Astrocyte of the spinal cord (primary cell): ENCODE data around the gene FAAP20.

Source experiments
- DNase-seq: peaks from one replicate; pipeline ENCODE4 v3.0.0; 2011; ENCODE audit warnings: low read depth, low spot score
- H3K4me3 ChIP-seq: 2 replicates; pipeline ENCODE4 v1.5.1; 2011; ENCODE audit warnings: low read depth, mild to moderate bottlenecking, low read length, moderate library complexity
- in situ Hi-C: cut with HindIII; loops from 2 replicates; pipeline ENCODE4 v1.10.0; 2017; ENCODE audit warnings: low sequenced_read_pairs
- TF ChIP-seq, protein P1 (sequence below): IDR thresholded peaks from 2 replicates; pipeline ENCODE4 v1.5.1; 2012; ENCODE audit warnings: low read depth, mild to moderate bottlenecking, low read length, inconsistent platforms

FAAP20 gene

DNA sequence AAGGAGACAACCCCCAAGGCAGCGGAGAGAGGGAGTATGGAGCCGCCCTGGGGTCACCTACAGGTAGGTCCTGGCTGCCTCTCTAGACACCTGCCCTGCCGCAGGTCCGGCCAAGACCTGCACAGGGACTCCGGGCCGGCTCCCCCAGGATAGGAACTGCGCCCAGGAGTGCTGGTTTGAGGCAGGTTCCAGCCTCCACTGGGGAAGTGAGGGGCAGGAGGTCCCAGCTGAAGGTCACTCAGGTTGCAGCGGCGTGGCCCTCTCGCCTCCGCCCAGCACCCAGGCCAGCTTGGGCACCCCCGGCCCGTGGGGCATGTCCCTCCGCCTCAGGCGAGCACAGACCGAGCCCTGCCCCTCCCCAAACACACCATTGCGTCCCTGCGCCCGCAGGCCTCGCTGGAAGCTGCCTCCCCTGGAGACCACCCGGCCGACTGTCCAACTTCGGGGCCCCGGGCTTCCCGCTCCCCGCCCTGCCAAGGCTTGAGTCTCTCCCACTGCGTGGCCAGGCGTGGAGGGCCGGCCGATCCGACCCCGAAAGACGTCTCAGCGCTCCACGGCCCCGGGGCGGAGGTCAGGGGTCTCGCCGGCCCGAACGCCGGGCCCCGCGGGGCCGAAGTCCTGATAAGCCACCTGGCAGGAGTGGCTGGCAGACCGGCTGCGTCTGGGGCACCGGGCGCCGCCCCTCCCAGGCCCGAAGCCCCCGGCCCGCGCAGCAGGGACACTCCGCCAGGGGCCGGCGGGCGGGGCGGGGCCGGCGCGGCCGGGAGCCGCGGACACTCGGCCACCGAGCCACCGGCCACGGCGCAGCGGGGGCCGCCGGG is 32.2 kb upstream of the FAAP20 start:
- in situ Hi-C loops: no loop called here
- H3K4me3 ChIP-seq: peak overlapping the region; percentile 52
- no peak for DNase-seq
- TF ChIP-seq, protein P1, sequence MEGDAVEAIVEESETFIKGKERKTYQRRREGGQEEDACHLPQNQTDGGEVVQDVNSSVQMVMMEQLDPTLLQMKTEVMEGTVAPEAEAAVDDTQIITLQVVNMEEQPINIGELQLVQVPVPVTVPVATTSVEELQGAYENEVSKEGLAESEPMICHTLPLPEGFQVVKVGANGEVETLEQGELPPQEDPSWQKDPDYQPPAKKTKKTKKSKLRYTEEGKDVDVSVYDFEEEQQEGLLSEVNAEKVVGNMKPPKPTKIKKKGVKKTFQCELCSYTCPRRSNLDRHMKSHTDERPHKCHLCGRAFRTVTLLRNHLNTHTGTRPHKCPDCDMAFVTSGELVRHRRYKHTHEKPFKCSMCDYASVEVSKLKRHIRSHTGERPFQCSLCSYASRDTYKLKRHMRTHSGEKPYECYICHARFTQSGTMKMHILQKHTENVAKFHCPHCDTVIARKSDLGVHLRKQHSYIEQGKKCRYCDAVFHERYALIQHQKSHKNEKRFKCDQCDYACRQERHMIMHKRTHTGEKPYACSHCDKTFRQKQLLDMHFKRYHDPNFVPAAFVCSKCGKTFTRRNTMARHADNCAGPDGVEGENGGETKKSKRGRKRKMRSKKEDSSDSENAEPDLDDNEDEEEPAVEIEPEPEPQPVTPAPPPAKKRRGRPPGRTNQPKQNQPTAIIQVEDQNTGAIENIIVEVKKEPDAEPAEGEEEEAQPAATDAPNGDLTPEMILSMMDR: no peak

DNA sequence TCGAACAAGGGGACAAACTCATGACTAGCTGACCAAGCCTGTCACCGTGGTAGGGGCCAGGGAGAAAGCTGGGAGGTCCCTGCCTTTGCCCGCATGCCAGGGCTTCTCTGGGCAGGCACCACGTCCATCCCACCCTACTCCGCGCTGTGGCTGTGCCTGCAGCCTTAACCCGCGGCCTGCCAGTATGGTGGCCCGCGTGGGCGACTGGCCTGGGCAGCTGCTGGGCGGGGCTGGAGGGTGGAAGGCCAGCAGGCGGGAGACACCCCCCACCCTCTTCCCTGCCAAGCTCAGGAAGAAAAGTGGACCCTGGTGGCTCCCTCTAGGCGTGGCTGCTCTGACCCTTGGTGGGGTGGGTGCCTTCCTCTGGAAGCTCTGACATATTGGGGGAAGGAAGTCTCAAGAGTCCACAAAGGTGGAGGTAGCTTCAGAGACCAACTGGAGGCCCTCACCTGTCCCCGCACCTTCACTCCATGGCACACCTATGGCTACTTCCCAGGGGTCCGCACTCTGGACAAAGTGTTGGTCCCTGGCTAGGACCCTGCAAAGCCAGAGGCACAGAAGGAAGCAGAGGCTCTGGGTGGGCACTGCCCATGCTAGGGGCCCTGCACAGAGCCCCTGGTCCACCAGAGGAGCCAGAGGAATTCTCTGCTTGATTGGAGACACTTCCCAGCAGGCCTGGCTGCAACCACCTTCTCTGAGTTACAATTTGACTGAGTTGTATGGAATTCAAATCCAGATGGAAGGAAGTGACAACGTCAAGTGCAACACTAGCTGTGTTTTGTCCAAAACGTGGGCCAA is 30.3 kb upstream of the FAAP20 start:
- H3K4me3 ChIP-seq: no peak overlapping the region
- DNase-seq: no peak
- in situ Hi-C loops: no loop called here
- TF ChIP-seq, protein P1: no peak

DNA sequence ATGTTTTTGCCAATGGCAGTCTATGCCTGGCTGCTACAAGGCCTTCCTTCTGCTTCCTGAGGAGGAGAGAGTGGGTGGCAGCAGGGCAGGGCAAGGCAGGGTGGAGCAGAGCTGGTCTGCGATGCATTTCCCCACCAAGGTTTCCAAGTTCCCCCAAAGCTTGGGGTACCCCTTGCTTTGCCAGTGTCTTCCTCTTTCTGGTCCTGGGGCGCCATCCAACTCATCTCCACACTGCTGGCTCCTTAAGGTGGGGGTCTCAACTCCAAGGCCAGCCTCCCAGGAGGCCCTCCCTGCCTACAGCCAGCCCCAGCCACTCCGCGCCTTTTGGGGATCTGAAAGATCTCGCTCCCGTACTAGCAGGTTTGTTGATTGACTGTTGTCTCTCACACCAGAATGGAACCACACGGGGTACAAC is 29.6 kb upstream of the FAAP20 start:
- H3K4me3 ChIP-seq: no peak overlapping the region
- TF ChIP-seq, protein P1: no peak
- no peak for DNase-seq
- in situ Hi-C loops: no loop called here

DNA sequence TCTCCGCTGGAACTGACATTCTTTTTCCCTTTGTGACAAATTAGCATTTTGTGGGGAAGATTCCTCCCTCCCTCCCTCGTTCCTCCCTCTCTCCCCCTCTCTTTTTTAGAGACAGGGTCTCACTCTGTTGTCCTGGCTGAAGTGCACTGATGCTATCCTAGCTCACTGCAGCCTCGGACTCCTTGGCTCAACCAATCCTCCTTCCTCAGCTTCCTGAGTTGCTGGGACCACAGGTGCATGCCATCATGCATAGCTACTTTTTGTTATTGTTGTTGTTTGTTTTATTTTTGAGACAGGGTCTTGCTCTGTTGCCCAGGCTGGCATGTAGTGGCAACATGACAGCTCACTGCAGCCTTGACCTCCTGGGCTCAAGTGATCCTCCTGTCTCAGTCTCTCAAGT is 26.7 kb upstream of the FAAP20 start:
- TF ChIP-seq, protein P1: no peak
- in situ Hi-C loops: no loop called here
- no peak overlapping the region for H3K4me3 ChIP-seq
- DNase-seq: no peak

DNA sequence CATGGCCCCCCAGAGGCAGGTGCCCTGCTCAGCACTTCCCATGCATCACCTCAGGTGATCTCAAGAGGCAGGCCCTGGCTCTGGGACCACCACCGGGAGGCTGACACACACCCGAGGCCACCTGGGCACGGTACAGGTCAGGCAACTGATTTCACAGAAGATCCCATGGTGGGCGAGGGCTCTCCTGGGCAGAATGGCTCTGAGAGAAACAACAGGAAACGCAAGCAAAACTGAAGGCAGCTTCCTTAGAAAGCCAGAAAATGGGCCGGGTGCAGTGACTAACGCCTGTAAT is 22.1 kb upstream of the FAAP20 start:
- in situ Hi-C loops: no loop called here
- no peak overlapping the region for H3K4me3 ChIP-seq
- TF ChIP-seq, protein P1: no peak
- DNase-seq: no peak

DNA sequence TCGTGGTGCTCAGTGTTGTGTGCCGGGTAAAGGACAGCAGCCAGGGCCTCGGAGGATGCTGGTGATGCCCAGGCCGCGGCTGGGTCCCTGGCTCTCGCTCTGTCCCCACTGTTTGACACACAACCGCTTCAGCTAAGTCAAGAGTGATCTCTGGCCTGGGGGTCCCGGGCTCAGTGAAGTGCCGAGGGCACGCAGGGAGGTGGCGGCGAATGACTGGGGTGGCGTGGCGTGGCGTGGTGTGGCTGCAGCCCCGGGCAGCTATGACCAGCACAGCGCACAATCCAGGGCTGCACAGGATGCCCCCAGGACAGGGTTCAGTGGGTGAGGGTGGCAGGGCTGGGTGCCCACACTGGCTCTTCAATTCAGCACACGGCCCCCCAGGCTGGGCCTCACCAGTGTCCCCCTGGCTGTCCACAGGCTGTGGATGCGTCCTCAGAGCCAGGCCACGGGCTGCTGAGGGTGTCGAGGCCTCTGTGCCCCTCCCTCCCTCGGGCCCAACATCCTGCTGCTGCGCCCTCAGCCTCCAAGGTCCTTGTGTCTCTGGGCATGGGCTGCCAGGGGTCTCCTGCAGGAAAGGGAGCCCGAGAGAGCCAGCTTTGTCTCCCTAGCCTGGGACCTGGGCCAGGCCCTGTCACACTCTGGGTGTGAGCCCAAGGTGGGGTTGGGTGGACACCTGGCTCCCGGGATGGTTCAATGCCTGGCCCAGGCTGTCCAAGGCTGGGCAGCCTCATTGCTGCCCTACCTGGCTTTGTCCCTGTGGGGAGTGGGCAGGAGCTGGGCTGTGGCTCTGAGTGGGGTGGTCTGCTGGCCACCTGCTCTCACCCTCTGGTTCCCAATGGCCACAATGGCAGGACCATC is 21.6 kb upstream of the FAAP20 start:
- H3K4me3 ChIP-seq: no peak overlapping the region
- no peak for DNase-seq
- in situ Hi-C loops: no loop called here
- TF ChIP-seq, protein P1: no peak
